GM12864 (cell line): Measurements from ENCODE around the gene IL1R2.

Experiments
- DNase-seq: peaks from one replicate; pipeline ENCODE4 v3.0.0-alpha.2; 2011; ENCODE audit warnings: low read depth
- H3K4me3 ChIP-seq: 2 replicates; pipeline ENCODE4 v1.5.1; 2011; ENCODE audit warnings: mild to moderate bottlenecking, low read depth, low read length, control low read depth
- CTCF ChIP-seq: IDR thresholded peaks from 2 replicates; pipeline ENCODE4 v1.5.1; 2011; ENCODE audit warnings: low read depth, mild to moderate bottlenecking, moderate library complexity, low read length, control low read depth, inconsistent platforms; ENCODE audit errors: missing control alignments

Gene IL1R2

GRCh38 chr2:102032368-102033030 is 40.7 kb downstream of the IL1R2 start:
- no peak for DNase-seq
- no peak overlapping the region for H3K4me3 ChIP-seq

GRCh38 chr2:102033031-102033749 is 41.4 kb downstream of the IL1R2 start:
- no peak overlapping the region for H3K4me3 ChIP-seq
- peak; percentile 2 for DNase-seq
- TF ChIP-seq CTCF: no peak

More at GRCh38 chr2:102032368-102033030, 40.7 kb downstream of the IL1R2 start:
- TF ChIP-seq CTCF: no peak

DNA sequence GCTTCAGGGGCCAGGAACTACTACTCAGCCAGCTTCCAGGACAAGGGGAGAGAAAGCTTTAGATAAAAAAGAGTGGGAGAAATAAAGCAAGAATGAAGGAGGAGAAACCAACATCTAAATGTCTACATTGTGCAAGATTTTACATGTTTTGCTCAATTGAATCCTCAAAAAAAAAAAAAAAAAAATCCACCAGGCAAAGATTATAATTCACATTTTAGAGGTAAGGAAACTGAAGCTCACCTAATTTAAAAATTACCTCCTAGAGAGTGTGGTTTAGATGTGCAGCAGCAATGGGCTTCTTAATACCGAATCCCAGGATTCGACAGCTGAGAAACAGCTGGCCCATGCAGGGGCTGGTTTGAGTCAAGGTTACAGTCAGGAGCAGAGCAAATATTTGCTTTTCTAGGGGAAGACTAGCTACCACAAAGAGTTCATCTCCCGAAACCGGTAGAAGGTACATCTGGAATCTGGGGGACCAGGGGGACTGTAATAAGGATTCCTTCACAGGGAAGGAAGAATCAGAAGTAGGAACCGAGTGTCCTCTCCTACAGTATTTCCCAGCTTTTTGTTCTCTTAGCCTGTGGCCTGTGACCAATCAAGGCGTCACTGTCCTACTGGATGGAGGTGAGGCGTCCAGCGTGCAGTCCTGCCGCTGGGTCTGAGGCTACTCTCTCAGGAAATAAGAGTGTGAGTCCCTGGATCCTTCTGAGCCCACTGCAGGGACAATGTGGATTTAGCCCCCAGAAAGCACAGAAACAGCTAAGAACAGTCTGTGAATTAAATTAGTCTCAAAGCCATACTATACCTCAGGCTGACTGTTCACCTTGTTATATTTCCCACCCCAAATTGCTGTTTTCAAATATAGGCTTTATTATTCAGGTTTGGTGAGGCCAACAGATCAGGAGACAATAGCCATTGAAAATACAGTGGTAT is 42.3 kb downstream of the IL1R2 start:
- DNase-seq: no peak
- no peak for TF ChIP-seq CTCF
- no peak overlapping the region for H3K4me3 ChIP-seq

GRCh38 chr2:102034683-102035548 is 43.2 kb downstream of the IL1R2 start:
- DNase-seq: no peak
- H3K4me3 ChIP-seq: no peak overlapping the region

GRCh38 chr2:102037681-102038080 is 45.9 kb downstream of the IL1R2 start:
- no peak overlapping the region for H3K4me3 ChIP-seq
- DNase-seq: no peak
- no peak for TF ChIP-seq CTCF

More at GRCh38 chr2:102034683-102035548, 43.2 kb downstream of the IL1R2 start:
- no peak for TF ChIP-seq CTCF

GRCh38 chr2:102040229-102040628 is 48.5 kb downstream of the IL1R2 start:
- TF ChIP-seq CTCF: no peak
- no peak overlapping the region for H3K4me3 ChIP-seq
- no peak for DNase-seq
